Measurements from ENCODE around the gene TSHR. TPM values are rescaled to one million over a fixed set of nuclear protein-coding genes. Genes with fewer than 3 reads are reported as not detected.
A peak's percentile ranks its signal among the peaks of the same experiment; 100 is the strongest.

TSHR gene
- total and polyA plus RNA-seq, 8 donors = 0.15 to 0.75 (median 0.33) TPM

- DNase-seq = peak in 1 of 4 donors; percentile 35
- peaks cover 0 to 13% of the 10 kb centered on the region in 2 donors for H3K27me3 ChIP-seq
- H3K36me3 ChIP-seq = no peaks in the 10 kb centered on the region
- intact Hi-C loops (cut with DNase I) = loop anchor here in 1 of 2 donors (10.0 kb wide), 1 partner anchor 208 kb away; no protein-coding TSS in a partner anchor
- H3K4me3 ChIP-seq = no peak overlapping the region
- H3K27ac ChIP-seq = no peak overlapping the region
- H3K4me1 ChIP-seq = peaks cover 5 to 11% of the 10 kb centered on the region in 2 donors
- TF ChIP-seq, protein P1, sequence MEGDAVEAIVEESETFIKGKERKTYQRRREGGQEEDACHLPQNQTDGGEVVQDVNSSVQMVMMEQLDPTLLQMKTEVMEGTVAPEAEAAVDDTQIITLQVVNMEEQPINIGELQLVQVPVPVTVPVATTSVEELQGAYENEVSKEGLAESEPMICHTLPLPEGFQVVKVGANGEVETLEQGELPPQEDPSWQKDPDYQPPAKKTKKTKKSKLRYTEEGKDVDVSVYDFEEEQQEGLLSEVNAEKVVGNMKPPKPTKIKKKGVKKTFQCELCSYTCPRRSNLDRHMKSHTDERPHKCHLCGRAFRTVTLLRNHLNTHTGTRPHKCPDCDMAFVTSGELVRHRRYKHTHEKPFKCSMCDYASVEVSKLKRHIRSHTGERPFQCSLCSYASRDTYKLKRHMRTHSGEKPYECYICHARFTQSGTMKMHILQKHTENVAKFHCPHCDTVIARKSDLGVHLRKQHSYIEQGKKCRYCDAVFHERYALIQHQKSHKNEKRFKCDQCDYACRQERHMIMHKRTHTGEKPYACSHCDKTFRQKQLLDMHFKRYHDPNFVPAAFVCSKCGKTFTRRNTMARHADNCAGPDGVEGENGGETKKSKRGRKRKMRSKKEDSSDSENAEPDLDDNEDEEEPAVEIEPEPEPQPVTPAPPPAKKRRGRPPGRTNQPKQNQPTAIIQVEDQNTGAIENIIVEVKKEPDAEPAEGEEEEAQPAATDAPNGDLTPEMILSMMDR (IDR thresholded peaks at IDR 0.05) = no peak
- H3K9me3 ChIP-seq = no peaks in the 10 kb centered on the region
- no peak for ATAC-seq
Observed at GRCh38 chr14:80956922-80957321, 1.5 kb downstream of the TSHR start.

DNA sequence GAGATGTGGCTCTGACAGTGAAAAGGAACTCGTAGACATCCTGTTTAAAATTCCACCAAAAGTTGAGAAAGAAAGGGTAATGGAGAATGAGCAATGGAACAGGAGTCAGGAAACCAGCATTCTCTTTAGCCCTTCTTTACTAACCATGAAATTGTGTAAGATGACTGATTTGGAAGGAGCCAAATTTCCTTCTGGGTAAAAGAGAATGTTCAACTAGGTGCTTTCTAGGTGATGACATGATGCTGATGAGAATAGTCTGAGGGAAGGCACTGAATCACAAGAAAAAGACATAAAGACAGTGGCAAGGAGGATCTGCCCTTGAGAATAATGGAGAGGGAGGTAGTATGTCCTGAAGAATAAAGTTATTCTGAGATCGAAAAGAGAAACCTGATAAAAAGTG lies 2.2 kb downstream of the TSHR start:
- DNase-seq (no peak), ATAC-seq (no peak)
- no peaks in the 10 kb centered on the region for H3K9me3 ChIP-seq
- no peak overlapping the region for H3K27ac ChIP-seq
- no peak overlapping the region for H3K4me3 ChIP-seq
- peaks cover 0 to 13% of the 10 kb centered on the region in 2 donors for H3K27me3 ChIP-seq
- TF ChIP-seq, protein P1 (IDR thresholded peaks at IDR 0.05) = no peak
- H3K36me3 ChIP-seq = no peaks in the 10 kb centered on the region
- intact Hi-C loops (cut with DNase I) = loop anchor here in 1 of 2 donors (10.0 kb wide), 1 partner anchor 207 kb away; no protein-coding TSS in a partner anchor
- H3K4me1 ChIP-seq = peaks cover 5 to 11% of the 10 kb centered on the region in 2 donors

DNA sequence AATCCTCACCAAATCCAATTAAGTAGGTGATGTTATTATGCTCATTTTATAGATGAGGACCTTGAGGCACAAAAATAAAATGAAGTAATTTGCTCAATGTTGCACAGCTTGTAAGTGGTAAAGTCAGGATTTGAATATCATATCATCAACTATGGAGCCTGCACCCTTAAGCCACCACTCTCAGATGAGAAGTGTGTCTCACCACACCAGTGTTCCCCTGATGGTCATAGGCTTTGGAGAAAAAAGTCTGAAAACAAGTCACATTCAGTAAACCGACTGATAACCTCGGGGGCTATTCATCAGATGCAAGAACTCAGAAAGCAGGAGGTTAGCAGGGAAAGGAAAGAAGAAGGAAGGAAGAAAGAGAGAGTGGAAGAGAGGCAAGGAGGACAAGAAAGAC lies 2.8 kb downstream of the TSHR start:
- ATAC-seq (no peak), DNase-seq (no peak)
- H3K27me3 ChIP-seq = peaks cover 0 to 13% of the 10 kb centered on the region in 2 donors
- no peak overlapping the region for H3K27ac ChIP-seq
- intact Hi-C loops (cut with DNase I) = loop anchor here in 1 of 2 donors (10.0 kb wide), 1 partner anchor 207 kb away; no protein-coding TSS in a partner anchor
- TF ChIP-seq, protein P1 (IDR thresholded peaks at IDR 0.05) = no peak
- no peak overlapping the region for H3K4me3 ChIP-seq
- H3K36me3 ChIP-seq = no peaks in the 10 kb centered on the region
- no peaks in the 10 kb centered on the region for H3K9me3 ChIP-seq
- peaks cover 5 to 11% of the 10 kb centered on the region in 2 donors for H3K4me1 ChIP-seq

DNA sequence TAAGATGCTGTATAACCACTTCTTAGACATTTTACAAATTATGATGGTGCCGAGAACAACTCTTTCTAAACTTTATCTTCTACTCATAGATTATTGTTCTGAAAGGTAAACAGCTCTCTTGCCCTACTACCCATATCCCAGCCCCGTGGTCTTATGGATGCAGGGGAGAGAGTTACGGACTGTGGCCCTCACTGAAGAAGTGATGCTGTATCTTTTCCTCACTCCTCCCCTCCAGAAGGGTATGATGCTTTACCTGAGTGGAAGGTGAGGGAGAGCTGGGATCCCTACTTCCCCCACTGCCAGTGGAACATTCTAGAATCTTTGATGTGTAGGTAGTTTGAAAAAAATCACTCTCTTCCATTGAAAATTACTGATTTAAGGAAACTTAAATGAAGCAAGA lies 3.5 kb downstream of the TSHR start:
- intact Hi-C loops (cut with DNase I) = loop anchor here in 1 of 2 donors (10.0 kb wide), 1 partner anchor 206 kb away; no protein-coding TSS in a partner anchor
- Histone ChIP-seq H3K27me3 (peaks cover 0 to 13% of the 10 kb centered on the region in 2 donors), H3K4me1 (peaks cover 5 to 11% of the 10 kb centered on the region in 2 donors), H3K9me3 (no peaks in the 10 kb centered on the region), H3K27ac (no peak overlapping the region), H3K4me3 (no peak overlapping the region), H3K36me3 (no peaks in the 10 kb centered on the region)
- TF ChIP-seq, protein P1 (IDR thresholded peaks at IDR 0.05) = no peak
- no peak for DNase-seq
- no peak for ATAC-seq

GRCh38 chr14:80959496-80959895 lies 4.1 kb downstream of the TSHR start:
- no peaks in the 10 kb centered on the region for H3K36me3 ChIP-seq
- H3K4me1 ChIP-seq = peaks cover 5 to 11% of the 10 kb centered on the region in 2 donors
- intact Hi-C loops (cut with DNase I) = loop anchor here in 1 of 2 donors (10.0 kb wide), 1 partner anchor 205 kb away; no protein-coding TSS in a partner anchor
- peak overlapping the region in 1 of 2 donors; percentile 26 for H3K27ac ChIP-seq
- ATAC-seq (no peak), DNase-seq (peak in 1 of 4 donors; percentile 5)
- peaks cover 0 to 13% of the 10 kb centered on the region in 2 donors for H3K27me3 ChIP-seq
- TF ChIP-seq, protein P1 (IDR thresholded peaks at IDR 0.05) = no peak
- H3K4me3 ChIP-seq = no peak overlapping the region
- H3K9me3 ChIP-seq = no peaks in the 10 kb centered on the region
